Testis (tissue), 3 donors: ENCODE results near the gene GUCD1. TPM values are rescaled to one million over a fixed set of nuclear protein-coding genes. Genes with fewer than 3 reads are reported as not detected.

Experiments used
- polyA plus RNA-seq: library from polyadenylated mRNA; stranded (reverse); fragments of 350-450 nt; fragmentation: Illumina TruSeq; extraction: RNeasy Lipid Tissue Mini Kit (QIAGEN cat#74804); gene quantifications from one replicate; pipeline ENCODE4 v1.2.3, GENCODE V29; 2014; ENCODE audit warnings: low read depth, low replicate concordance; ENCODE audit not compliant: insufficient read depth
- total RNA-seq, 2 donors: library from RNA; depleted of rRNA; stranded (reverse); fragments of >200 nt; gene quantifications; one replicate each; pipeline ENCODE4 v1.2.3, GENCODE V29; 2016

The GUCD1 gene
- total and polyA plus RNA-seq, 3 donors from 2014 or later: 91.7 to 123 (median 93.6) TPM

Other genes starting within 250 kb of the GUCD1 start
- 1 to 10 TPM; 2.2 to 5.1 TPM for gene ADORA2A, start 127.5 kb downstream of the GUCD1 start, total RNA-seq
- 2.5 TPM for gene ADORA2A, start 127.5 kb downstream of the GUCD1 start, polyA plus RNA-seq
- 10 to 100 TPM; 11.5 to 12.1 TPM for gene UPB1, start 59.8 kb downstream of the GUCD1 start, total RNA-seq
- 6.7 TPM for gene UPB1, start 59.8 kb downstream of the GUCD1 start, polyA plus RNA-seq
- gene SNRPD3, start 861 bp upstream of the GUCD1 start, total RNA-seq: 100 to 1,000 TPM; 117 to 175 TPM
- 75.5 TPM for gene SNRPD3, start 861 bp upstream of the GUCD1 start, polyA plus RNA-seq
- 100 to 1,000 TPM; 120 to 162 TPM for gene LRRC75B, start 37.9 kb upstream of the GUCD1 start, total RNA-seq
- gene LRRC75B, start 37.9 kb upstream of the GUCD1 start, polyA plus RNA-seq: 33.0 TPM
- gene GGT1, start 48.1 kb upstream of the GUCD1 start, total RNA-seq: 10 to 100 TPM; 75.3 to 78.2 TPM
- 23.1 TPM for gene GGT1, start 48.1 kb upstream of the GUCD1 start, polyA plus RNA-seq
- 1 to 10 TPM; 1.9 to 2.3 TPM for gene PIWIL3, start 219.6 kb upstream of the GUCD1 start, total RNA-seq
- gene PIWIL3, start 219.6 kb upstream of the GUCD1 start, polyA plus RNA-seq: 1.5 TPM